Keratinocyte (primary cell): Measurements from ENCODE around the gene RPP14. TPM values are rescaled to one million over a fixed set of nuclear protein-coding genes. Genes with fewer than 3 reads are reported as not detected.

Experiments used
- DNase-seq: peaks from one replicate; pipeline ENCODE4 v3.0.0-alpha.2; 2011; ENCODE audit warnings: low read depth, missing footprints, low spot score
- FAIRE-seq: peaks from 2 replicates; lab custom pipeline; 2011; peaks lifted over from hg19 to GRCh38; lab: Jason Lieb, UNC
- H2AFZ ChIP-seq: 2 replicates; pipeline ENCODE4 v1.6.0; 2012; ENCODE audit warnings: low read length, control low read depth, inconsistent platforms; ENCODE audit not compliant: control insufficient read depth
- H3K27ac ChIP-seq: 2 replicates; pipeline ENCODE4 v1.5.1; 2011; ENCODE audit warnings: low read length; ENCODE audit not compliant: control insufficient read depth, insufficient read depth
- H3K27me3 ChIP-seq: 3 replicates; pipeline ENCODE4 v1.6.0; 2011; ENCODE audit warnings: low read length; ENCODE audit not compliant: control insufficient read depth, insufficient read depth; ENCODE audit errors: extremely low read depth
- H3K36me3 ChIP-seq, 2 experiments: 2 replicates in 1 of 2; 3 replicates in 1 of 2; pipeline ENCODE4 v1.5.1; 2011; ENCODE audit warnings: low read length in 2 of 2, mild to moderate bottlenecking in 1 of 2; ENCODE audit not compliant: control insufficient read depth in 2 of 2, insufficient read depth in 2 of 2; ENCODE audit errors: extremely low read depth in 1 of 2
- H3K4me1 ChIP-seq: 3 replicates; pipeline ENCODE4 v1.5.1; 2011; ENCODE audit warnings: low read length; ENCODE audit not compliant: control insufficient read depth, insufficient read depth; ENCODE audit errors: extremely low read depth
- H3K4me2 ChIP-seq: 3 replicates; pipeline ENCODE4 v1.6.0; 2011; ENCODE audit warnings: low read depth, low read length; ENCODE audit not compliant: control insufficient read depth, insufficient read depth; ENCODE audit errors: extremely low read depth
- H3K4me3 ChIP-seq, 3 experiments: fragments of 200-600 bp in 1 of 3; sonication (generic) in 1 of 3; 2 replicates in 2 of 3; 3 replicates in 1 of 3; pipeline ENCODE4 v1.5.1; 2011 to 2016; ENCODE audit warnings: low read length in 3 of 3, mild to moderate bottlenecking in 3 of 3, control low read depth in 2 of 3, inconsistent platforms in 1 of 3, low read depth in 1 of 3, mixed read lengths in 1 of 3, mixed run types in 1 of 3, moderate library complexity in 1 of 3; ENCODE audit not compliant: control insufficient read depth in 2 of 3, insufficient read depth in 2 of 3; ENCODE audit errors: extremely low read depth in 1 of 3
- H3K79me2 ChIP-seq: 2 replicates; pipeline ENCODE4 v1.6.0; 2012; ENCODE audit warnings: low read length; ENCODE audit not compliant: control insufficient read depth, insufficient read depth
- H3K9ac ChIP-seq: 3 replicates; pipeline ENCODE4 v1.6.0; 2011; ENCODE audit warnings: low read length; ENCODE audit not compliant: control insufficient read depth, insufficient read depth; ENCODE audit errors: extremely low read depth
- H3K9me1 ChIP-seq: 3 replicates; pipeline ENCODE4 v1.6.0; 2011; ENCODE audit warnings: low read length; ENCODE audit not compliant: control insufficient read depth, insufficient read depth; ENCODE audit errors: extremely low read depth
- H3K9me3 ChIP-seq: 2 replicates; pipeline ENCODE4 v1.5.1; 2012; ENCODE audit warnings: low read depth, low read length; ENCODE audit not compliant: control insufficient read depth
- H4K20me1 ChIP-seq: 3 replicates; pipeline ENCODE4 v1.6.0; 2011; ENCODE audit warnings: low read length; ENCODE audit not compliant: control insufficient read depth, insufficient read depth; ENCODE audit errors: extremely low read depth
- EZH2 ChIP-seq: IDR thresholded peaks from one replicate; pipeline ENCODE4 v1.6.1; 2012; ENCODE audit warnings: inconsistent platforms, mild to moderate bottlenecking, low read length, moderate library complexity
- dilution Hi-C: fragments of 300-500 bp; cut with MboI; formaldehyde crosslinking; loops from one replicate; pipeline ENCODE4 v1.7.0; 2020; ENCODE audit warnings: low sequenced_read_pairs; ENCODE audit not compliant: extremely low pct_ligation_motif_present
- polyA plus RNA-seq, 5 experiments: library from polyadenylated mRNA; depleted of rRNA in 3 of 5; stranded (reverse) in 3 of 5; stranded (forward) in 1 of 5; unstranded in 1 of 5; fragments of >200 nt; gene quantifications; 1 replicate in 1 of 5; 2 replicates in 3 of 5; 3 replicates in 1 of 5; pipeline versions ENCODE4 v1.2.1 to v1.2.3, GENCODE V29; 2011 to 2012; ENCODE audit warnings: missing spikeins in 2 of 5, low read depth in 1 of 5, low replicate concordance in 1 of 5
- TF ChIP-seq, protein P1 (sequence below), 3 experiments: IDR thresholded peaks in 1 of 3; conservative IDR thresholded peaks in 1 of 3; optimal IDR thresholded peaks in 1 of 3; 2 replicates in 2 of 3; 3 replicates in 1 of 3; pipeline versions ENCODE3 to v1.5.1; 2011; ENCODE audit warnings: low read length in 3 of 3, mild to moderate bottlenecking in 3 of 3, moderate library complexity in 2 of 3, control low read depth in 1 of 3, inconsistent platforms in 1 of 3; ENCODE audit not compliant: insufficient read depth in 2 of 3; ENCODE audit errors: extremely low read depth in 1 of 3

RPP14 gene
- polyA plus RNA-seq, 1 donor (not counting 4 experiments of a cell fraction or from before 2014, with no cell fraction given), result 24.6 TPM

- Histone ChIP-seq H3K27ac (peak overlapping the region; percentile 51), H3K9me3 (no peaks in the 10 kb centered on the region), H4K20me1 (no peaks in the 10 kb centered on the region), H3K36me3 (peaks cover 0 to 5% of the 10 kb centered on the region in 2 experiments), H3K9me1 (no peaks in the 10 kb centered on the region), H3K4me3 (peak overlapping the region; percentile 60 to 90 (median 86)), H3K4me1 (peaks cover 31% of the 10 kb centered on the region), H3K79me2 (peaks cover 6% of the 10 kb centered on the region), H3K27me3 (no peaks in the 10 kb centered on the region), H2AFZ (peak overlapping the region; percentile 5), H3K9ac (peak overlapping the region; percentile 70), H3K4me2 (peak overlapping the region; percentile 97)
- FAIRE-seq (no peak), DNase-seq (no peak)
- no peak for TF ChIP-seq EZH2
- TF ChIP-seq, protein P1, sequence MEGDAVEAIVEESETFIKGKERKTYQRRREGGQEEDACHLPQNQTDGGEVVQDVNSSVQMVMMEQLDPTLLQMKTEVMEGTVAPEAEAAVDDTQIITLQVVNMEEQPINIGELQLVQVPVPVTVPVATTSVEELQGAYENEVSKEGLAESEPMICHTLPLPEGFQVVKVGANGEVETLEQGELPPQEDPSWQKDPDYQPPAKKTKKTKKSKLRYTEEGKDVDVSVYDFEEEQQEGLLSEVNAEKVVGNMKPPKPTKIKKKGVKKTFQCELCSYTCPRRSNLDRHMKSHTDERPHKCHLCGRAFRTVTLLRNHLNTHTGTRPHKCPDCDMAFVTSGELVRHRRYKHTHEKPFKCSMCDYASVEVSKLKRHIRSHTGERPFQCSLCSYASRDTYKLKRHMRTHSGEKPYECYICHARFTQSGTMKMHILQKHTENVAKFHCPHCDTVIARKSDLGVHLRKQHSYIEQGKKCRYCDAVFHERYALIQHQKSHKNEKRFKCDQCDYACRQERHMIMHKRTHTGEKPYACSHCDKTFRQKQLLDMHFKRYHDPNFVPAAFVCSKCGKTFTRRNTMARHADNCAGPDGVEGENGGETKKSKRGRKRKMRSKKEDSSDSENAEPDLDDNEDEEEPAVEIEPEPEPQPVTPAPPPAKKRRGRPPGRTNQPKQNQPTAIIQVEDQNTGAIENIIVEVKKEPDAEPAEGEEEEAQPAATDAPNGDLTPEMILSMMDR (optimal IDR thresholded peaks at IDR 0.05 in 1 of 3, IDR thresholded peaks at IDR 0.05 in 1 of 3, conservative IDR thresholded peaks at IDR 0.05 in 1 of 3; ENCODE audit: extremely low read depth in 1 of 3, insufficient read depth in 2 of 3, low read length in 3 of 3), result no peak
- dilution Hi-C loops, result no loop called here
Measured at GRCh38 chr3:58334013-58334321, 27.9 kb downstream of the RPP14 start.

DNA sequence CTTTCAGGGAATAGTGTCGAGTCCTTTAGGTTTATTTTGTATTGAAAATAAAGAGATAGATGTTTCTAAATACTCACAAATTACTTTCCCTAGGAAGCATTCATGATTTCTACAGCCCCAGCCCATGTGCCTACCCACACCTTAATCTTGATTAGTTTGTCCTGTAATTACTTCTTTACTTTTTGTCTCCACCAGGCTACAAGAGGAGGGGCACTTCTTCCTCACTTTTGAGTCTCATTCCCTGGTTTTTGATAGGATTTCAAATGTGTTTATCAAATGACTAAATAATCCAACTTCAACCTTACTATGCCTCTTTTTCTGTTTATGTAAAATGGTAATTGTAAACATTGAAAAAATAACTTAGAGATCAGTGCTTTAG lies 28.4 kb downstream of the RPP14 start:
- TF ChIP-seq, protein P1 (optimal IDR thresholded peaks at IDR 0.05 in 1 of 3, IDR thresholded peaks at IDR 0.05 in 1 of 3, conservative IDR thresholded peaks at IDR 0.05 in 1 of 3; ENCODE audit: extremely low read depth in 1 of 3, insufficient read depth in 2 of 3, low read length in 3 of 3), result no peak
- no peak for TF ChIP-seq EZH2
- H3K4me1 ChIP-seq, result peaks cover 31% of the 10 kb centered on the region
- FAIRE-seq, result no peak
- H2AFZ ChIP-seq, result no peak overlapping the region
- dilution Hi-C loops, result no loop called here
- H3K9ac ChIP-seq, result peak overlapping the region; percentile 41
- H3K4me2 ChIP-seq, result peak overlapping the region; percentile 97
- H3K36me3 ChIP-seq, result peaks cover 0 to 5% of the 10 kb centered on the region in 2 experiments
- no peaks in the 10 kb centered on the region for H3K27me3 ChIP-seq
- no peaks in the 10 kb centered on the region for H3K9me3 ChIP-seq
- H4K20me1 ChIP-seq, result no peaks in the 10 kb centered on the region
- peak overlapping the region in 2 of 3 experiments; percentile 35 to 90 for H3K4me3 ChIP-seq
- peak overlapping the region; percentile 51 for H3K27ac ChIP-seq
- H3K79me2 ChIP-seq, result peaks cover 6% of the 10 kb centered on the region
- DNase-seq, result no peak
- H3K9me1 ChIP-seq, result no peaks in the 10 kb centered on the region
